BLaER1 (cell line): ENCODE measurements around the gene C16orf92.

Source experiments
- H3K27ac ChIP-seq: shearing (Covaris generic); formaldehyde crosslinking; 2 replicates; pipeline ENCODE4 v1.8.1; 2022
- H3K27me3 ChIP-seq: shearing (Covaris generic); formaldehyde crosslinking; 2 replicates; pipeline ENCODE4 v1.8.1; 2022
- H3K36me3 ChIP-seq: shearing (Covaris generic); formaldehyde crosslinking; 2 replicates; pipeline ENCODE4 v1.8.1; 2022
- H3K4me1 ChIP-seq: shearing (Covaris generic); formaldehyde crosslinking; 2 replicates; pipeline ENCODE4 v1.8.1; 2022
- H3K4me2 ChIP-seq: shearing (Covaris generic); formaldehyde crosslinking; 2 replicates; pipeline ENCODE4 v1.8.1; 2022
- H3K4me3 ChIP-seq: shearing (Covaris generic); formaldehyde crosslinking; 2 replicates; pipeline ENCODE4 v1.8.1; 2022
- H3K9ac ChIP-seq: shearing (Covaris generic); formaldehyde crosslinking; 2 replicates; pipeline ENCODE4 v1.8.1; 2022
- H3K9me3 ChIP-seq: shearing (Covaris generic); formaldehyde crosslinking; 2 replicates; pipeline ENCODE4 v1.8.1; 2022
- H4K20me1 ChIP-seq: shearing (Covaris generic); formaldehyde crosslinking; 2 replicates; pipeline ENCODE4 v1.8.1; 2022
- Cebpa-rat ChIP-seq: shearing (Covaris generic); IDR thresholded peaks from 2 replicates; pipeline ENCODE4 v1.8.1; 2022

The C16orf92 gene

GRCh38 chr16:30065102-30065942, 42.3 kb downstream of the C16orf92 start, which contains the start of gene ALDOA:
Gene ALDOA, plus strand, starts transcription at chr16:30065760. Its CDS starts 1,138 bp downstream, at chr16:30066898.
- Histone ChIP-seq H3K9me3 (no peaks in the 10 kb centered on the region), H3K36me3 (peaks cover 45% of the 10 kb centered on the region), H3K4me2 (peak within 1 kb of the TSS; percentile 94), H3K4me3 (peak within 1 kb of the TSS; percentile 97), H3K4me1 (peaks cover 69% of the 10 kb centered on the region), H3K9ac (peak within 1 kb of the TSS; percentile 95), H3K27me3 (no peaks in the 10 kb centered on the region), H4K20me1 (peaks cover 48% of the 10 kb centered on the region), H3K27ac (peak within 1 kb of the TSS; percentile 97)
- TF ChIP-seq Cebpa-rat, result no peak

GRCh38 chr16:30065943-30066760, 43.2 kb downstream of the C16orf92 start:
- Histone ChIP-seq H3K27ac (peak overlapping the region; percentile 97), H3K4me3 (peak overlapping the region; percentile 97), H3K36me3 (peaks cover 54% of the 10 kb centered on the region), H3K4me1 (peaks cover 64% of the 10 kb centered on the region), H3K4me2 (peak overlapping the region; percentile 94), H3K9ac (peak overlapping the region; percentile 95), H4K20me1 (peaks cover 56% of the 10 kb centered on the region), H3K27me3 (no peaks in the 10 kb centered on the region), H3K9me3 (no peaks in the 10 kb centered on the region)
- no peak for TF ChIP-seq Cebpa-rat

GRCh38 chr16:30066761-30067583, 44.0 kb downstream of the C16orf92 start:
- H3K9ac ChIP-seq, result peak overlapping the region; percentile 95
- H3K9me3 ChIP-seq, result no peaks in the 10 kb centered on the region
- TF ChIP-seq Cebpa-rat, result no peak
- peak overlapping the region; percentile 97 for H3K4me3 ChIP-seq
- peaks cover 60% of the 10 kb centered on the region for H3K4me1 ChIP-seq
- H3K4me2 ChIP-seq, result peak overlapping the region; percentile 94
- no peaks in the 10 kb centered on the region for H3K27me3 ChIP-seq
- H3K36me3 ChIP-seq, result peaks cover 62% of the 10 kb centered on the region
- peaks cover 64% of the 10 kb centered on the region for H4K20me1 ChIP-seq
- peak overlapping the region; percentile 97 for H3K27ac ChIP-seq

GRCh38 chr16:30067584-30067916, 44.6 kb downstream of the C16orf92 start:
- peaks cover 66% of the 10 kb centered on the region for H4K20me1 ChIP-seq
- H3K9ac ChIP-seq, result peak overlapping the region; percentile 95
- H3K4me1 ChIP-seq, result peaks cover 58% of the 10 kb centered on the region
- peak overlapping the region; percentile 94 for H3K4me2 ChIP-seq
- TF ChIP-seq Cebpa-rat, result no peak
- H3K36me3 ChIP-seq, result peaks cover 68% of the 10 kb centered on the region
- H3K27me3 ChIP-seq, result no peaks in the 10 kb centered on the region
- H3K4me3 ChIP-seq, result peak overlapping the region; percentile 97; the same call in 1 of the 2 replicates
- no peaks in the 10 kb centered on the region for H3K9me3 ChIP-seq
- H3K27ac ChIP-seq, result peak overlapping the region; percentile 97; the same call in 1 of the 2 replicates

- Histone ChIP-seq H3K27me3 (no peaks in the 10 kb centered on the region), H3K9ac (peak overlapping the region; percentile 46; the same call in 1 of the 2 replicates), H3K4me2 (peak overlapping the region; percentile 94), H3K27ac (no peak overlapping the region), H3K4me1 (peaks cover 50% of the 10 kb centered on the region), H4K20me1 (peaks cover 66% of the 10 kb centered on the region), H3K9me3 (no peaks in the 10 kb centered on the region), H3K4me3 (no peak overlapping the region; the same call in 1 of the 2 replicates), H3K36me3 (peaks cover 75% of the 10 kb centered on the region)
- TF ChIP-seq Cebpa-rat, result no peak
These were observed 45.3 kb downstream of the C16orf92 start for GRCh38 chr16:30068333-30068732.

GRCh38 chr16:30068750-30069610, 46.0 kb downstream of the C16orf92 start:
- H3K9me3 ChIP-seq, result no peaks in the 10 kb centered on the region
- peaks cover 66% of the 10 kb centered on the region for H4K20me1 ChIP-seq
- peak overlapping the region; percentile 41; the same call in 1 of the 2 replicates for H3K4me3 ChIP-seq
- peaks cover 82% of the 10 kb centered on the region for H3K36me3 ChIP-seq
- H3K9ac ChIP-seq, result peak overlapping the region; percentile 62; the same call in 1 of the 2 replicates
- no peaks in the 10 kb centered on the region for H3K27me3 ChIP-seq
- no peak for TF ChIP-seq Cebpa-rat
- peak overlapping the region; percentile 63; the same call in 1 of the 2 replicates for H3K27ac ChIP-seq
- peaks cover 44% of the 10 kb centered on the region for H3K4me1 ChIP-seq
- H3K4me2 ChIP-seq, result peak overlapping the region; percentile 94

GRCh38 chr16:30069611-30070462, 46.8 kb downstream of the C16orf92 start:
- H3K9me3 ChIP-seq, result no peaks in the 10 kb centered on the region
- TF ChIP-seq Cebpa-rat, result no peak
- H3K9ac ChIP-seq, result peak overlapping the region; percentile 62
- H3K27ac ChIP-seq, result peak overlapping the region; percentile 63
- peaks cover 84% of the 10 kb centered on the region for H3K36me3 ChIP-seq
- H3K27me3 ChIP-seq, result no peaks in the 10 kb centered on the region
- peak overlapping the region; percentile 41; the same call in 1 of the 2 replicates for H3K4me3 ChIP-seq
- H4K20me1 ChIP-seq, result peaks cover 66% of the 10 kb centered on the region
- H3K4me1 ChIP-seq, result peaks cover 50% of the 10 kb centered on the region
- peak overlapping the region; percentile 94 for H3K4me2 ChIP-seq

GRCh38 chr16:30070490-30070889, 47.5 kb downstream of the C16orf92 start:
- peaks cover 84% of the 10 kb centered on the region for H3K36me3 ChIP-seq

More at GRCh38 chr16:30070490-30070889, 47.5 kb downstream of the C16orf92 start:
- H3K4me3 ChIP-seq, result no peak overlapping the region
- no peaks in the 10 kb centered on the region for H3K27me3 ChIP-seq
- H3K9me3 ChIP-seq, result no peaks in the 10 kb centered on the region
- H3K9ac ChIP-seq, result peak overlapping the region; percentile 62
- H3K4me2 ChIP-seq, result peak overlapping the region; percentile 94
- H4K20me1 ChIP-seq, result peaks cover 66% of the 10 kb centered on the region
- peak overlapping the region; percentile 63; the same call in 1 of the 2 replicates for H3K27ac ChIP-seq
- peaks cover 55% of the 10 kb centered on the region for H3K4me1 ChIP-seq
- TF ChIP-seq Cebpa-rat, result no peak
